ENCODE data around the gene TEX261. TPM values are rescaled to one million over a fixed set of nuclear protein-coding genes. Genes with fewer than 3 reads are reported as not detected.
"Not testable (repeated sequence)": the region's sequence is repeated elsewhere in the genome, so short reads cannot be mapped to it uniquely, and the experiment has no call there.

Gene TEX261
- 10 to 100 TPM; 37.5 to 46.2 (median 43.7) TPM for total RNA-seq
- 10 to 100 TPM; 19.0 to 24.9 TPM for polyA plus RNA-seq

DNA sequence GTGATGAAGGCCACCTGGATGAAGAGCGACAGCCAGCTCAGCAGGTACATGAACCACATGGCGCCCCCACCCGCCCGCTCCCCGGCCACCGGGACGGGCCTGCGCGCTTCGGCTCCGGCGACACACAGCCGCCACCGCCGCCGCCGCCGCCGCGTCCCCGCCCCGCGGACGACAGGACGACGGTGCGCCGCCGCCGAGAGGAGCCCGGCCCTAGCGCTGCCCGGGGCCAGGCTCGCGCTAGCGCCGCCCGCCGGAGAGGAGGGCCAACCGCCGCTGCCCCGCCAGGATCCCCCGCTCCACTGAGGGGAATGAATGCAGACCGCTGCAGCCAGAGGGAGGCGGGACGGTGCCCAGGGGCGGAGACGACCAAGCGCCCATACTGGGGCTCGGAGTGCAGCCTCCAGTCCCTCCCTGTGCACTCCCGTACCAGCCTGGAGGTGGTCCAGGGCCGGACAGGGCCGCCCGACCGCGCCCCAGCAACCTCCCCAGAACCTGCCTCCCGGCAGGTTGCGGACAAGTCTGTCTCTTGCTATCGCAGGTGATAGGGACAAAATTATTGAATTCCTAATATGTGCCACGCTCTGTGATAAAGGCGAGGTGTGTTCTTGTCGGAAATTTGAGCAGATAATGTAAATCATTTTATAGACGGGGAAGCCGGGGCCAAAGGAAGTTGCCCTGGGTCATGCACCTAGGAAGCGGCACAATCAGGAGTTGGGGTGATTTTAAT lies at the start of gene TEX261:
Gene TEX261, minus strand, starts transcription at position 175 of the 727 bp plus-strand sequence. Its CDS starts 116 bp downstream, at position 59.
- intact Hi-C loops (cut with DNase I), result no loop called here
- peak; percentile 40 to 71 (median 64) for TF ChIP-seq CTCF (IDR thresholded peaks at IDR 0.05)
- Histone ChIP-seq H3K9me3 (no peaks in the 10 kb centered on the region), H3K4me3 (peak within 1 kb of the TSS; percentile 93 to 100 (median 96)), H3K27ac (peak within 1 kb of the TSS; percentile 39 to 74 (median 56)), H3K4me1 (peaks cover 0 to 12% (median 8%) of the 10 kb centered on the region in 3 donors), H3K27me3 (no peaks in the 10 kb centered on the region), H3K36me3 (no peaks in the 10 kb centered on the region)
- ATAC-seq, result peak; percentile 97 to 99 (median 98)
- peak; percentile 88 to 97 (median 92) for DNase-seq
- FAIRE-seq, result no peak
- 0% methylated on average over 44 to 65 of the region's 65 CpGs for WGBS, 2 donors

GRCh38 chr2:71043531-71044407 lies 49.1 kb upstream of the TEX261 start:
- Histone ChIP-seq H3K4me3 (no peak overlapping the region), H3K36me3 (no peaks in the 10 kb centered on the region), H3K4me1 (no peaks in the 10 kb centered on the region), H3K27ac (no peak overlapping the region), H3K27me3 (no peaks in the 10 kb centered on the region), H3K9me3 (no peaks in the 10 kb centered on the region)
- no peak for TF ChIP-seq CTCF (IDR thresholded peaks at IDR 0.05)
- 62 to 72% methylated on average over 35 to 36 of the region's 36 CpGs for WGBS, 2 donors
- DNase-seq (no peak), FAIRE-seq (no peak), ATAC-seq (no peak)
- intact Hi-C loops (cut with DNase I), result no loop called here

DNA sequence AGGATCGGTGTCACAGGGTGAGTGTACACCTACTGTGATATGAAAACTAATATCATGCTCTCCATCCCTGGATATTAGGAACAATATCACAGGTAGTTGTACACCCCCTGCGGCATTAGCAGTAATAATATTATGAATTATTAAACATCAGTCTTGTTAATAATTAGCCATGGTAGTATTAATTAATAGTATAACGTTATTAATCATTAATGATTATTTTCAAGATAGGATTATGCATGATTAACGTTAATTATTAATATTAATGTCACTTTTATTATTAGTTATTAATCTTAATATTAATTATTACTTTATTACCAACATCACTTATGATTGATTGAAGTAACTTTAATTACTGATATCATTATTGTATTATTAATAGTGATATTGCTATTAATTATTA lies 47.6 kb upstream of the TEX261 start:
- H3K9me3 ChIP-seq, result no peaks in the 10 kb centered on the region
- peak; percentile 60 for FAIRE-seq
- TF ChIP-seq CTCF (IDR thresholded peaks at IDR 0.05), result no peak
- no peaks in the 10 kb centered on the region for H3K36me3 ChIP-seq
- intact Hi-C loops (cut with DNase I), result no loop called here
- no peaks in the 10 kb centered on the region for H3K4me1 ChIP-seq
- H3K27me3 ChIP-seq, result no peaks in the 10 kb centered on the region
- WGBS, 2 donors, result 47 to 51% methylated on average over 4 of the region's 4 CpGs
- no peak overlapping the region for H3K4me3 ChIP-seq
- no peak for ATAC-seq
- no peak overlapping the region for H3K27ac ChIP-seq
- DNase-seq, result no peak

- DNase-seq; H3K27me3 ChIP-seq; H3K27ac ChIP-seq; FAIRE-seq; ATAC-seq; H3K36me3 ChIP-seq; H3K9me3 ChIP-seq; intact Hi-C loops (cut with DNase I); H3K4me3 ChIP-seq; H3K4me1 ChIP-seq: not testable (repeated sequence)
- 46 to 47% methylated on average over 8 of the region's 8 CpGs for WGBS, 2 donors
Observed at GRCh38 chr2:71036296-71036695, 41.6 kb upstream of the TEX261 start.

GRCh38 chr2:71023553-71024243 lies 29.0 kb upstream of the TEX261 start:
- peak in 1 of 4 donors; percentile 12 for TF ChIP-seq CTCF (IDR thresholded peaks at IDR 0.05)
- H3K4me3 ChIP-seq, result peak overlapping the region in 1 of 4 donors; percentile 26
- intact Hi-C loops (cut with DNase I); H3K4me1 ChIP-seq; FAIRE-seq; H3K27me3 ChIP-seq; H3K9me3 ChIP-seq; H3K36me3 ChIP-seq; ATAC-seq: not testable (repeated sequence)
- 21 to 22% methylated on average over 15 of the region's 15 CpGs for WGBS, 2 donors
- peak; percentile 67 to 88 (median 82) for DNase-seq
- H3K27ac ChIP-seq, result peak overlapping the region; percentile 58 to 73 (median 69)

DNA sequence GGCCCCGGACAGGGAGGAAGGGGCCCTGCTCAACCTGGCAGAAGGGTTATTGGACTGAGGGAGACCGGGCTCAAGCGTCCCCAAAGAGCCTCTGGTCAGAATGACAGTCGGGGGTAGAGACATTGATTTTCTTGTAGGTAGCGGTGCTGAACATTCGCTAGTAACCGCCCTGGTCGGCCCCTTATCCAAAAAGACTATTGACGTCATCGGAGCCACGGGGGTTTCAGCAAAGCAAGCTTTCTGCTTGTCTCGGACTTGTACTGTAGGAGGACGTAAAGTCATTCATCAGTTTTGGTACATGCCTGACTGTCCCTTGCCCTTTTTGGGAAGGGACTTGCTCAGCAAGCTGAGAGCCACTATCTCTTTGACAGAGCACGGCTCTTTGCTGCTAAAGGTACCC lies 26.7 kb upstream of the TEX261 start:
- H3K4me1 ChIP-seq; H3K4me3 ChIP-seq; intact Hi-C loops (cut with DNase I); H3K27me3 ChIP-seq; FAIRE-seq; H3K27ac ChIP-seq; H3K36me3 ChIP-seq; ATAC-seq; H3K9me3 ChIP-seq; DNase-seq: not testable (repeated sequence)
- WGBS, 2 donors, result 73 to 83% methylated on average over 14 of the region's 14 CpGs

DNA sequence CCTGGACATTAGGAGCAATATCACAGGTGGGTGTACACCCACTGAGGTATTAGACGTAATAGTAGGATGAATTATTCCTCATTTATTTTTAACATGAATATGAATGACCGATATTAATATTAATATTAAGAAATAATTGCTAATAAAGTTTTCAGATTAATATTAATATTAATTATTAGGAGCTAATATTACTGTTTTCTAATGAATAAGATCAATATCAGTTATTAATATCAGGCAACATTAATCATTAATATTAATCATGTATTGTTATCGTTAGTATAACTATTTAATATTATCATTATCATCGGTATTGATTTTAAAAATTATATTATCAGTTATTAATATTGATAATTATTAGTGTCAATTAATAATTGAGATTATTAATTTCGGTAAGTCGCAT lies 25.3 kb upstream of the TEX261 start:
- H3K27ac ChIP-seq; H3K36me3 ChIP-seq; FAIRE-seq; H3K4me1 ChIP-seq; intact Hi-C loops (cut with DNase I); H3K27me3 ChIP-seq; H3K9me3 ChIP-seq; DNase-seq; H3K4me3 ChIP-seq; ATAC-seq: not testable (repeated sequence)
- WGBS, 2 donors, result 61 to 81% methylated on average over 6 of the region's 6 CpGs

All from pancreas (tissue), 10 donors.